Hematopoietic multipotent progenitor cell (in vitro differentiated cells): ENCODE measurements around the gene ADIPOR2. TPM values are rescaled to one million over a fixed set of nuclear protein-coding genes. Genes with fewer than 3 reads are reported as not detected.

Source experiments
- DNase-seq, 3 donors: peaks; one replicate each; pipeline ENCODE4 v3.0.0-alpha.2; 2011 to 2015; ENCODE audit warnings: low read depth in 2 of 3, low spot score in 2 of 3
- total RNA-seq: library from RNA; depleted of rRNA; stranded (reverse); fragments of >200 nt; gene quantifications from one replicate; pipeline ENCODE4 v1.2.3, GENCODE V29; 2012

ADIPOR2 gene
- total RNA-seq, 1 donor = 20.2 TPM

GRCh38 chr12:1796515-1797010 lies 105.7 kb downstream of the ADIPOR2 start:
- DNase-seq = peak; percentile 33 to 44 (median 34)

GRCh38 chr12:1797011-1797901 lies 106.4 kb downstream of the ADIPOR2 start:
- peak; percentile 29 to 40 (median 40) for DNase-seq

- no peak for DNase-seq
These were observed 107.2 kb downstream of the ADIPOR2 start for GRCh38 chr12:1797991-1798640.

GRCh38 chr12:1798641-1799020 lies 107.8 kb downstream of the ADIPOR2 start:
- no peak for DNase-seq

- DNase-seq = no peak
These were observed 108.4 kb downstream of the ADIPOR2 start for GRCh38 chr12:1799051-1799881.

- DNase-seq = no peak
These were observed 109.1 kb downstream of the ADIPOR2 start for GRCh38 chr12:1799882-1800400.

GRCh38 chr12:1800401-1801302 lies 109.8 kb downstream of the ADIPOR2 start:
- DNase-seq = no peak

- DNase-seq = no peak
These were observed 110.6 kb downstream of the ADIPOR2 start for GRCh38 chr12:1801303-1801975.

GRCh38 chr12:1803736-1804135 lies 112.9 kb downstream of the ADIPOR2 start:
- DNase-seq = no peak

- DNase-seq = peak; percentile 62 to 89 (median 81)
These were observed 113.9 kb downstream of the ADIPOR2 start for GRCh38 chr12:1804545-1805332.

- no peak for DNase-seq
These were observed 114.7 kb downstream of the ADIPOR2 start for GRCh38 chr12:1805441-1806081.

- no peak for DNase-seq
These were observed 115.6 kb downstream of the ADIPOR2 start for GRCh38 chr12:1806301-1807086.

- DNase-seq = no peak
These were observed 116.4 kb downstream of the ADIPOR2 start for GRCh38 chr12:1807087-1807860.

GRCh38 chr12:1808036-1808797 lies 117.3 kb downstream of the ADIPOR2 start:
- DNase-seq = no peak

GRCh38 chr12:1808798-1809480 lies 118.1 kb downstream of the ADIPOR2 start:
- DNase-seq = no peak
